Measurements from ENCODE around the gene MEI4.

MEI4 gene

GRCh38 chr6:77893391-77893790 lies 240.6 kb downstream of the MEI4 start:
- H3K36me3 ChIP-seq: no peaks in the 10 kb centered on the region
- no peak overlapping the region for H3K9ac ChIP-seq
- H3K9me3 ChIP-seq: peaks cover 21% of the 10 kb centered on the region
- no peaks in the 10 kb centered on the region for H3K27me3 ChIP-seq
- H4K20me1 ChIP-seq: no peaks in the 10 kb centered on the region
- no peaks in the 10 kb centered on the region for H3K4me1 ChIP-seq
- no peak overlapping the region for H3K4me3 ChIP-seq
- H3K4me2 ChIP-seq: no peak overlapping the region
- TF ChIP-seq Cebpa-rat (IDR thresholded peaks at IDR 0.05): no peak
- H3K27ac ChIP-seq: no peak overlapping the region

- Histone ChIP-seq H4K20me1 (no peaks in the 10 kb centered on the region), H3K27ac (no peak overlapping the region), H3K27me3 (no peaks in the 10 kb centered on the region), H3K4me3 (no peak overlapping the region), H3K9me3 (no peaks in the 10 kb centered on the region), H3K36me3 (no peaks in the 10 kb centered on the region), H3K9ac (no peak overlapping the region), H3K4me2 (no peak overlapping the region), H3K4me1 (no peaks in the 10 kb centered on the region)
- no peak for TF ChIP-seq Cebpa-rat (IDR thresholded peaks at IDR 0.05)
These were observed 253.2 kb downstream of the MEI4 start for GRCh38 chr6:77906070-77906469.

GRCh38 chr6:77910826-77911225 lies 258.0 kb downstream of the MEI4 start:
- H3K9ac ChIP-seq: no peak overlapping the region
- H3K27me3 ChIP-seq: no peaks in the 10 kb centered on the region
- no peaks in the 10 kb centered on the region for H3K4me1 ChIP-seq
- no peak for TF ChIP-seq Cebpa-rat (IDR thresholded peaks at IDR 0.05)
- no peaks in the 10 kb centered on the region for H3K9me3 ChIP-seq
- H3K36me3 ChIP-seq: no peaks in the 10 kb centered on the region
- H4K20me1 ChIP-seq: no peaks in the 10 kb centered on the region
- H3K4me3 ChIP-seq: no peak overlapping the region
- H3K4me2 ChIP-seq: no peak overlapping the region
- H3K27ac ChIP-seq: no peak overlapping the region

DNA sequence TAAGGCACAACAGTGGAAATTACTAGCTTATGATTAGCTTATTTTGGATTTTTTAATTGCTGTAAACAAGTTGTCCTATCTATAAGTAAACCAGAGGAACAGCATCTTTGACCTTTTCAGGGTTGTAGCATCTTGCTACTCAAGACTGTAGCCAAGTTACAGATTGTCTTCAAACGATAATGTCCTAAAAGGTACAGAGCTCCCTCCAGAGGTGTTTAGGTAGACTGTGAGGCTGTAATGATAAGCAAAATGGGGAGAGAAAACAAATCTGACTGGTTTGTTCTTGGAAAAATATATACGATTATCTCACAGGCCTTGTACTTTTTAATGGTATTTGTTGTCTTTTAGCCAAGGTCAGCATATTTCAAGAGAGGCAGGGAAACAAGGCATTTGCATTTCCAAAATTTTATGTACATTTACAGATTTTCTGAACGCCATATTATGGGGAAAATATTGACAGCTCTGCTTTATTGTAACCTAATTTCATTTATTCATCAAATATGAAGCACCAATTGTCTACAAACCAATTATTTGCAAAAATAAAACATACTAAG lies 273.4 kb downstream of the MEI4 start:
- Histone ChIP-seq H3K4me3 (no peak overlapping the region), H3K27ac (no peak overlapping the region)
- no peak for TF ChIP-seq Cebpa-rat (IDR thresholded peaks at IDR 0.05)

DNA sequence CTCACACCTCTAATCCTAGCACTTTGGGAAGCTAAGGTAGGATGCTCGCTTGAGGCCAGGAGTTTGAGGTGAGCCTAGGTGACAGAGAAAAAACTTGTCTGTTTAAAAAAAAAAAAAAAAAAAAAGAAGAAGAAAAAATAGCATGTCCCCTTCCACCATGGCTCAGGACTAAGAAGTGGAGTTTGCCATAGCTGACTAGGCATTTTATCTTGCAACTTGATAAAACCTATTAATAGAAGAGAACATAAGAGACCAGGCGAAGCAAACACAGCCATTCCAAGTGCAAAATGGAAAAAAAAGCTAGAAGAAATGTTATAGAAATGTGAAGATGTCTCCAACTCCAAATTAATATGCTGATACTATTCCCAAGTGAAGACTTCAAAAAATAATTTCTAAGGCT lies 277.5 kb downstream of the MEI4 start:
- TF ChIP-seq Cebpa-rat (IDR thresholded peaks at IDR 0.05): no peak
- Histone ChIP-seq H3K27me3 (no peaks in the 10 kb centered on the region), H3K9me3 (no peaks in the 10 kb centered on the region), H3K4me2 (no peak overlapping the region), H3K4me1 (no peaks in the 10 kb centered on the region), H3K27ac (no peak overlapping the region), H4K20me1 (no peaks in the 10 kb centered on the region), H3K4me3 (no peak overlapping the region), H3K9ac (no peak overlapping the region), H3K36me3 (no peaks in the 10 kb centered on the region)

More for the DNA sequence above, 273.4 kb downstream of the MEI4 start:
- Histone ChIP-seq H3K9ac (no peak overlapping the region), H4K20me1 (no peaks in the 10 kb centered on the region), H3K36me3 (no peaks in the 10 kb centered on the region), H3K9me3 (no peaks in the 10 kb centered on the region), H3K4me1 (no peaks in the 10 kb centered on the region), H3K27me3 (no peaks in the 10 kb centered on the region), H3K4me2 (no peak overlapping the region)

DNA sequence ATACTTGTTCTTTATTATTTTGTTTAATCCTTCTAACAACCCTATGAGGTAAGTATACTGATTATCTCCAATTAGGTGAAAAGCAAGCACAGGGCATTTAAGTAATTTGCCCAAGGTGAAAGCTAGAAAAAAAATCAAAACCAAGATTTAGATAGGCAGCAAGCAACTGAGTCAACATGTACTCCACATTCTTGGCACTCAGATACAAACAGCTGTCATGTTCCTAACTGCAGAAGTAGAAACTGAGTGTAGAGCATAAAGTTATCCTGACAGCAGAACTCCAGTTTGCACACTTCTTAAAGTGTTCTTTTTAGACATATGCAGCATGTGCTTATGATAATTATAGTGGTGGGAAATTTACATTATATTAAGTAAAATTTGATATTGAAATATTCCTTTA lies 278.1 kb downstream of the MEI4 start:
- no peak overlapping the region for H3K4me3 ChIP-seq
- no peak overlapping the region for H3K27ac ChIP-seq
- H3K9ac ChIP-seq: no peak overlapping the region
- TF ChIP-seq Cebpa-rat (IDR thresholded peaks at IDR 0.05): no peak
- H3K36me3 ChIP-seq: no peaks in the 10 kb centered on the region
- H3K27me3 ChIP-seq: no peaks in the 10 kb centered on the region
- H3K9me3 ChIP-seq: no peaks in the 10 kb centered on the region
- no peak overlapping the region for H3K4me2 ChIP-seq
- H3K4me1 ChIP-seq: no peaks in the 10 kb centered on the region
- H4K20me1 ChIP-seq: no peaks in the 10 kb centered on the region

DNA sequence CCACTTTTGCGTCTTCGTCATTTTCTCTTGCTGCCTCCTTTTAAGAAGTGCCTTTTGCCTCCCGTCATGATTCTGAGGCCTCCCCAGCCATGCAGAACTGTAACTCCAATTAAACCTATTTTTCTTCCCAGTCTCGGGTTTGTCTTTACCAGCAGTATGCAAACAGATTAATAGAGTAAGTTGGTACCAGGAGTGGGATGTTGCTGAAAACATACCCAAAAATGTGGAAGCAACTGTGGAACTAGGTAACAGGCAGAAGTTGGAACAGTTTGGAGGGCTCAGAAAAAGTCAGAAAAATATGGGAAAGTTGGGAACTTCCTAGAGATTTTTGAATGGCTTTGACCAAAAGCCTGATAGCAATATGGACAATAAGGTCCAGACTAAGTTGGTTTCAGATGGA lies 309.2 kb downstream of the MEI4 start:
- H3K9ac ChIP-seq: no peak overlapping the region
- H3K4me1 ChIP-seq: no peaks in the 10 kb centered on the region
- H3K4me3 ChIP-seq: no peak overlapping the region
- no peak for TF ChIP-seq Cebpa-rat (IDR thresholded peaks at IDR 0.05)
- H3K27ac ChIP-seq: no peak overlapping the region
- H3K27me3 ChIP-seq: no peaks in the 10 kb centered on the region
- no peak overlapping the region for H3K4me2 ChIP-seq
- no peaks in the 10 kb centered on the region for H3K36me3 ChIP-seq
- peaks cover 21% of the 10 kb centered on the region for H3K9me3 ChIP-seq
- H4K20me1 ChIP-seq: no peaks in the 10 kb centered on the region

- Histone ChIP-seq H3K27ac (no peak overlapping the region), H3K4me3 (no peak overlapping the region), H3K9ac (no peak overlapping the region), H3K4me2 (no peak overlapping the region), H3K36me3 (no peaks in the 10 kb centered on the region), H3K4me1 (no peaks in the 10 kb centered on the region), H3K27me3 (no peaks in the 10 kb centered on the region), H3K9me3 (peaks cover 21% of the 10 kb centered on the region), H4K20me1 (no peaks in the 10 kb centered on the region)
- TF ChIP-seq Cebpa-rat (IDR thresholded peaks at IDR 0.05): no peak
These were observed 312.6 kb downstream of the MEI4 start for GRCh38 chr6:77965449-77965848.

- H3K4me3 ChIP-seq: no peak overlapping the region
- no peaks in the 10 kb centered on the region for H4K20me1 ChIP-seq
- no peak for TF ChIP-seq Cebpa-rat (IDR thresholded peaks at IDR 0.05)
- no peak overlapping the region for H3K9ac ChIP-seq
- H3K9me3 ChIP-seq: no peaks in the 10 kb centered on the region
- H3K4me1 ChIP-seq: no peaks in the 10 kb centered on the region
- H3K4me2 ChIP-seq: no peak overlapping the region
- H3K27me3 ChIP-seq: no peaks in the 10 kb centered on the region
- H3K27ac ChIP-seq: no peak overlapping the region
- H3K36me3 ChIP-seq: no peaks in the 10 kb centered on the region
These were observed 319.5 kb downstream of the MEI4 start for GRCh38 chr6:77972334-77972733.

All from BLaER1 (cell line).